HG03520 (cell line): ENCODE data around the gene NLRP9.
A peak's percentile ranks its signal among the peaks of the same experiment; 100 is the strongest.

Experiments used
- ATAC-seq: cut with Tn5 transposase; IDR thresholded peaks from one replicate; pipeline ENCODE4 v1.9.1; 2021; ENCODE audit warnings: mild to moderate bottlenecking, moderate library complexity; ENCODE audit not compliant: unreplicated experiment

Gene NLRP9

GRCh38 chr19:55689411-55690108, 48.6 kb downstream of the NLRP9 start:
- ATAC-seq = no peak

GRCh38 chr19:55688422-55689218, 49.6 kb downstream of the NLRP9 start:
- ATAC-seq = no peak

GRCh38 chr19:55687281-55688201, 50.7 kb downstream of the NLRP9 start:
- no peak for ATAC-seq

GRCh38 chr19:55686311-55687050, 51.7 kb downstream of the NLRP9 start:
- ATAC-seq = no peak

GRCh38 chr19:55685776-55686175, 52.4 kb downstream of the NLRP9 start:
- no peak for ATAC-seq

GRCh38 chr19:55684946-55685681, 53.1 kb downstream of the NLRP9 start:
- no peak for ATAC-seq

- ATAC-seq = no peak
Measured at GRCh38 chr19:55683449-55684261, 54.5 kb downstream of the NLRP9 start.

- no peak for ATAC-seq
Measured at GRCh38 chr19:55681131-55682092, 56.8 kb downstream of the NLRP9 start.

- no peak for ATAC-seq
Measured at GRCh38 chr19:55680339-55681130, 57.7 kb downstream of the NLRP9 start.

GRCh38 chr19:55679343-55680257, 58.6 kb downstream of the NLRP9 start:
- no peak for ATAC-seq

GRCh38 chr19:55678121-55678671, 60.0 kb downstream of the NLRP9 start:
- ATAC-seq = peak; percentile 62

- ATAC-seq = no peak
Measured at GRCh38 chr19:55677572-55678028, 60.6 kb downstream of the NLRP9 start.

- no peak for ATAC-seq
Measured at GRCh38 chr19:55676889-55677505, 61.2 kb downstream of the NLRP9 start.

GRCh38 chr19:55676383-55676782, 61.8 kb downstream of the NLRP9 start:
- no peak for ATAC-seq

- ATAC-seq = no peak
Measured at GRCh38 chr19:55675661-55676354, 62.4 kb downstream of the NLRP9 start.
